B cell (primary cell): ENCODE results near the gene PAF1. TPM values are rescaled to one million over a fixed set of nuclear protein-coding genes. Genes with fewer than 3 reads are reported as not detected.
"Not testable (repeated sequence)": the region's sequence is repeated elsewhere in the genome, so short reads cannot be mapped to it uniquely, and the experiment has no call there.

Experiments
- ATAC-seq: fragments of 200-7000 bp; cut with Tn5 transposase; one replicate; pipeline ENCODE4 v1.10.0; 2021; ENCODE audit warnings: low read depth, mild to moderate bottlenecking, moderate number of reproducible peaks, moderate library complexity
- CTCF ChIA-PET: fragments of 350-600 bp; sonication (Branson Sonifier 250); formaldehyde crosslinking; loops from one replicate; lab custom pipeline; 2021; ENCODE audit warnings: antibody characterized with exemption, inconsistent platforms; lab: Charles Lee
- POLR2A ChIA-PET: fragments of 350-600 bp; sonication (Branson Sonifier 250); formaldehyde crosslinking; loops from one replicate; lab custom pipeline; 2021; ENCODE audit warnings: antibody characterized with exemption; lab: Charles Lee
- DNase-seq: peaks from one replicate; pipeline ENCODE4 v3.0.0; 2013
- H2AFZ ChIP-seq: 2 replicates; pipeline ENCODE4 v1.6.1; 2012; ENCODE audit warnings: mild to moderate bottlenecking, low read depth, low read length; ENCODE audit not compliant: insufficient read depth, poor library complexity, severe bottlenecking
- H3K27ac ChIP-seq, 2 donors: 1 replicate in 1 of 2; 2 replicates in 1 of 2; pipeline ENCODE4 v1.5.1; 2012 to 2013; ENCODE audit warnings: low read length in 2 of 2, mild to moderate bottlenecking in 2 of 2, moderate library complexity in 1 of 2
- H3K27me3 ChIP-seq, 4 experiments: fragments of 200-600 bp in 1 of 4; sonication (generic) in 1 of 4; replicated peaks in 1 of 4; 1 replicate in 2 of 4; 2 replicates in 2 of 4; pipeline versions ENCODE4 v1.6.1 to v1.7.0; 2013 to 2016; ENCODE audit warnings: low read length in 3 of 4, mild to moderate bottlenecking in 2 of 4, mixed read lengths in 1 of 4, moderate library complexity in 1 of 4; ENCODE audit not compliant: insufficient read depth in 4 of 4, control insufficient read depth in 3 of 4; ENCODE audit errors: control extremely low read depth in 1 of 4
- H3K36me3 ChIP-seq, 2 experiments: replicated peaks in 1 of 2; 1 replicate in 1 of 2; 2 replicates in 1 of 2; pipeline versions ENCODE4 v1.6.1 to v1.7.1; 2013; ENCODE audit warnings: low read length in 1 of 2; ENCODE audit not compliant: insufficient read depth in 2 of 2, control insufficient read depth in 1 of 2; ENCODE audit errors: control extremely low read depth in 1 of 2, extremely low read depth in 1 of 2
- H3K4me1 ChIP-seq, 2 donors: fragments of 200-600 bp in 1 of 2; sonication (generic) in 1 of 2; 1 replicate in 1 of 2; 2 replicates in 1 of 2; pipeline versions ENCODE4 v1.5.1 to v1.6.1; 2013 to 2017; ENCODE audit warnings: low read length in 2 of 2; ENCODE audit not compliant: control insufficient read depth in 2 of 2, insufficient read depth in 2 of 2
- H3K4me2 ChIP-seq: replicated peaks from 2 replicates; pipeline ENCODE3; 2012; ENCODE audit warnings: mild to moderate bottlenecking, low read depth, low read length; ENCODE audit not compliant: poor library complexity, severe bottlenecking
- H3K4me3 ChIP-seq, 5 experiments: fragments of 200-600 bp in 1 of 5; sonication (generic) in 1 of 5; 1 replicate in 3 of 5; 2 replicates in 2 of 5; pipeline versions ENCODE4 v1.5.1 to v1.7.0; 2011 to 2016; ENCODE audit warnings: low read length in 4 of 5, mild to moderate bottlenecking in 4 of 5, low read depth in 2 of 5, control low read depth in 1 of 5, moderate library complexity in 1 of 5; ENCODE audit not compliant: insufficient read depth in 1 of 5; ENCODE audit errors: control extremely low read depth in 1 of 5, extremely low read depth in 1 of 5
- H3K79me2 ChIP-seq: fragments of 200-600 bp; sonication (generic); one replicate; pipeline ENCODE4 v1.6.0; 2016; ENCODE audit warnings: low read length; ENCODE audit not compliant: control insufficient read depth, insufficient read depth
- H3K9ac ChIP-seq: fragments of 200-600 bp; sonication (generic); 2 replicates; pipeline ENCODE4 v1.6.1; 2017; ENCODE audit warnings: mild to moderate bottlenecking, low read length, moderate library complexity
- H3K9me3 ChIP-seq, 3 donors: one replicate each; pipeline versions ENCODE4 v1.6.1 to v1.7.1; 2013; ENCODE audit warnings: low read length in 2 of 3; ENCODE audit not compliant: control insufficient read depth in 2 of 3, insufficient read depth in 1 of 3; ENCODE audit errors: control extremely low read depth in 1 of 3
- H4K20me1 ChIP-seq: 2 replicates; pipeline ENCODE4 v1.6.0; 2012; ENCODE audit warnings: mild to moderate bottlenecking, low read length; ENCODE audit not compliant: insufficient read depth, control insufficient read depth, poor library complexity, severe bottlenecking
- H3K27ac Mint-ChIP-seq: one replicate; pipeline ENCODE4 v1.8.0; 2021; ENCODE audit warnings: mixed read lengths
- H3K27me3 Mint-ChIP-seq: one replicate; pipeline ENCODE4 v1.8.0; 2021; ENCODE audit warnings: mixed read lengths
- H3K4me1 Mint-ChIP-seq: one replicate; pipeline ENCODE4 v1.8.0; 2021; ENCODE audit warnings: mixed read lengths
- H3K4me3 Mint-ChIP-seq: one replicate; pipeline ENCODE4 v1.8.0; 2021; ENCODE audit warnings: mixed read lengths
- H3K9me3 Mint-ChIP-seq: one replicate; pipeline ENCODE4 v1.8.0; 2022; ENCODE audit warnings: mixed read lengths; ENCODE audit not compliant: insufficient read depth
- CTCF ChIP-seq: fragments of 200-600 bp; IDR thresholded peaks from one replicate; pipeline ENCODE4 v1.8.0; 2022; ENCODE audit warnings: antibody characterized with exemption, mild to moderate bottlenecking
- EZH2 ChIP-seq: IDR thresholded peaks from 2 replicates; pipeline ENCODE4 v1.6.1; 2012; ENCODE audit warnings: borderline replicate concordance, low read depth, mild to moderate bottlenecking, moderate library complexity, low read length; ENCODE audit not compliant: insufficient read depth, poor library complexity, severe bottlenecking
- WGBS: methylation state at CpG from one replicate; pipeline ENCODE4 v1.1.5; 2013; ENCODE audit warnings: missing lambda C conversion rate; ENCODE audit not compliant: insufficient coverage; 5-methylcytosine and 5-hydroxymethylcytosine counted together
- intact Hi-C: fragments of 100-400 bp; cut with micrococcal nuclease; formaldehyde crosslinking; loops from one replicate; pipeline ENCODE4 v1.10.0; 2022
- polyA plus RNA-seq: library from polyadenylated mRNA; depleted of rRNA; stranded (reverse); fragments of >200 nt; gene quantifications from 2 replicates; pipeline ENCODE4 v1.2.3, GENCODE V29; 2012
- total RNA-seq, 2 donors: library from RNA; stranded (reverse); fragments of 120-200 nt in 1 of 2; gene quantifications; 1 replicate in 1 of 2; 2 replicates in 1 of 2; pipeline versions ENCODE4 v1.2.3 to v1.2.4, GENCODE V29; 2013 to 2022

The PAF1 gene
- total and polyA plus RNA-seq, 2 donors (not counting 1 experiment from before 2014, with no cell fraction given) = 59.9 to 387 TPM

- H3K27ac ChIP-seq = peak overlapping the region; percentile 79
- CTCF ChIA-PET = interaction anchor here (1.0 to 1.1 kb wide), 3 partner anchors 29 to 219 kb away, joined by 3 to 4 read pairs (median 3); partner anchors contain the start of gene PLEKHG2
- peaks cover 8% of the 10 kb centered on the region for H4K20me1 ChIP-seq
- peak overlapping the region; percentile 88 for H2AFZ ChIP-seq
- WGBS = 2% methylated on average over 17 of the region's 17 CpGs
- TF ChIP-seq EZH2 (no peak), CTCF (no peak)
- peak overlapping the region; percentile 96 for H3K4me2 ChIP-seq
- H3K4me3 Mint-ChIP-seq = peak overlapping the region; percentile 97
- H3K27ac Mint-ChIP-seq = peak overlapping the region; percentile 95
- DNase-seq (no peak), ATAC-seq (no peak)
- no peaks in the 10 kb centered on the region for H3K9me3 Mint-ChIP-seq
- peaks cover 0 to 14% of the 10 kb centered on the region in 2 experiments for H3K36me3 ChIP-seq
- no peaks in the 10 kb centered on the region for H3K27me3 ChIP-seq
- peaks cover 39 to 52% of the 10 kb centered on the region in 2 donors for H3K4me1 ChIP-seq
- H3K79me2 ChIP-seq = peaks cover 50% of the 10 kb centered on the region
- intact Hi-C loops = loop anchor here (1.0 to 5.0 kb wide), 5 partner anchors 13 to 1921 kb away; partner anchors contain the start of genes EID2B, HNRNPUL1, PAK4 and SUPT5H
- H3K4me1 Mint-ChIP-seq = peaks cover 65% of the 10 kb centered on the region
- peak overlapping the region; percentile 80 for H3K9ac ChIP-seq
- H3K4me3 ChIP-seq = peak overlapping the region; percentile 88 to 98 (median 98)
- peaks cover 0 to 3% (median 0%) of the 10 kb centered on the region in 3 donors for H3K9me3 ChIP-seq
- H3K27me3 Mint-ChIP-seq = no peaks in the 10 kb centered on the region
- POLR2A ChIA-PET = interaction anchor here (0.7 to 1.9 kb wide), 5 partner anchors 57 to 94 kb away, joined by 3 to 10 read pairs (median 4); partner anchors contain the start of genes PLEKHG2, RPS16 and ZFP36
Observed at GRCh38 chr19:39341129-39341718, 49.7 kb downstream of the PAF1 start.

- Histone ChIP-seq H3K4me1 (peaks cover 42 to 55% of the 10 kb centered on the region in 2 donors), H3K79me2 (peaks cover 41% of the 10 kb centered on the region), H3K4me3 (peak overlapping the region in 1 of 5 experiments; percentile 98)
- H3K36me3 ChIP-seq, CTCF ChIA-PET, H3K27me3 ChIP-seq, H3K4me2 ChIP-seq, ATAC-seq, H2AFZ ChIP-seq, H3K9me3 ChIP-seq, H4K20me1 ChIP-seq, H3K9ac ChIP-seq, DNase-seq, H3K27me3 Mint-ChIP-seq, H3K27ac ChIP-seq, H3K9me3 Mint-ChIP-seq: not testable (repeated sequence)
- POLR2A ChIA-PET = interaction anchor here (0.6 to 1.3 kb wide), 2 partner anchors 61 to 63 kb away, joined by 3 read pairs; no protein-coding TSS in a partner anchor
- Mint-ChIP-seq H3K27ac (peak overlapping the region; percentile 32), H3K4me3 (peak overlapping the region; percentile 47), H3K4me1 (peaks cover 64% of the 10 kb centered on the region)
- intact Hi-C loops = loop anchor here (5.0 kb wide), 2 partner anchors 192 to 1922 kb away; partner anchors contain the start of genes EID2B and HNRNPUL1
- WGBS = 84% methylated on average over 5 of the region's 7 CpGs
Observed at GRCh38 chr19:39340156-39340555, 50.8 kb downstream of the PAF1 start.
